ENCODE measurements around the gene PRTG. TPM values are rescaled to one million over a fixed set of nuclear protein-coding genes. Genes with fewer than 3 reads are reported as not detected.
A peak's percentile ranks its signal among the peaks of the same experiment; 100 is the strongest.

PRTG gene
- total and polyA plus RNA-seq, 2 experiments from 2014 or later, result 0.63 to 3.4 TPM

DNA sequence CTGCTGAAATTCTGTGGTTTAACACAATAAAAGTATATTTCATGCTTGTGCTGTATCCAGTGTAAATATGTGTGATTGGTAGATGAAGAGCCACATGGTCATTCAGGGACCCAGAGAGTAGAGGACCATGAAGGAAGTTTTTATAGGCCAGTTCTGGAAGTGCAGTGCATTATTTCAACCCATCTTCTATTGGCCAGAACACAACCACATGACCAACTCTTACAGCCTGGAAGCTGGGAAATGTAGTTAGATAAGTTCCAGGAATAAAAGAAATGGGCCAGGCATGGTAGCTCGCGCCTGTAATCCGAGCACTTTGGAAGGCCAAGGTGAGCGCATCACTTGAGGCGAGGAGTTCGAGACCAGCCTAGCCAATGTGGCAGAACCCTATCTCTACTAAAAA lies 21.4 kb upstream of the PRTG start:
- Histone ChIP-seq H4K20me1 (replicated peaks; ENCODE audit: insufficient read depth) (no peaks in the 10 kb centered on the region), H3K9me2 (ENCODE audit: insufficient read depth) (no peaks in the 10 kb centered on the region), H2AFZ (no peak overlapping the region), H3K4me1 (ENCODE audit: insufficient read depth) (no peaks in the 10 kb centered on the region), H3K79me2 (replicated peaks; ENCODE audit: insufficient read depth) (no peaks in the 10 kb centered on the region), H3K4me2 (no peak overlapping the region), H3F3A (replicated peaks; ENCODE audit: low read depth) (no peaks in the 10 kb centered on the region), H3K36me3 (ENCODE audit: insufficient read depth) (no peaks in the 10 kb centered on the region), H3K4me3 (no peak overlapping the region), H3K27me3 (ENCODE audit: insufficient read depth) (no peaks in the 10 kb centered on the region), H3K27ac (ENCODE audit: low read depth) (no peak overlapping the region)
- no peak overlapping the region for H3K4me3 Mint-ChIP-seq
- ATAC-seq (peak; percentile 73), DNase-seq (ENCODE audit: low spot score) (peak; percentile 41)
- peaks cover 3% of the 10 kb centered on the region for H3K27me3 Mint-ChIP-seq (ENCODE audit: insufficient read depth, low read depth, poor library complexity)
- H3K4me1 Mint-ChIP-seq, result peaks cover 6% of the 10 kb centered on the region; the same call in 2 of the 3 replicates
- TF ChIP-seq, protein P1, sequence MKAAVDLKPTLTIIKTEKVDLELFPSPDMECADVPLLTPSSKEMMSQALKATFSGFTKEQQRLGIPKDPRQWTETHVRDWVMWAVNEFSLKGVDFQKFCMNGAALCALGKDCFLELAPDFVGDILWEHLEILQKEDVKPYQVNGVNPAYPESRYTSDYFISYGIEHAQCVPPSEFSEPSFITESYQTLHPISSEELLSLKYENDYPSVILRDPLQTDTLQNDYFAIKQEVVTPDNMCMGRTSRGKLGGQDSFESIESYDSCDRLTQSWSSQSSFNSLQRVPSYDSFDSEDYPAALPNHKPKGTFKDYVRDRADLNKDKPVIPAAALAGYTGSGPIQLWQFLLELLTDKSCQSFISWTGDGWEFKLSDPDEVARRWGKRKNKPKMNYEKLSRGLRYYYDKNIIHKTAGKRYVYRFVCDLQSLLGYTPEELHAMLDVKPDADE (IDR thresholded peaks at IDR 0.05), result no peak
- TF ChIP-seq EZH2 (IDR thresholded peaks at IDR 0.05; ENCODE audit: low read depth, unreplicated experiment), result no peak
- TF ChIP-seq POLR2AphosphoS5 (IDR thresholded peaks at IDR 0.05; ENCODE audit: low read depth), result no peak
- TF ChIP-seq JUNB (IDR thresholded peaks at IDR 0.05; ENCODE audit: unreplicated experiment), result no peak
- no peak for TF ChIP-seq STAT1 (IDR thresholded peaks at IDR 0.05; ENCODE audit: unreplicated experiment)
- TF ChIP-seq, protein P2, sequence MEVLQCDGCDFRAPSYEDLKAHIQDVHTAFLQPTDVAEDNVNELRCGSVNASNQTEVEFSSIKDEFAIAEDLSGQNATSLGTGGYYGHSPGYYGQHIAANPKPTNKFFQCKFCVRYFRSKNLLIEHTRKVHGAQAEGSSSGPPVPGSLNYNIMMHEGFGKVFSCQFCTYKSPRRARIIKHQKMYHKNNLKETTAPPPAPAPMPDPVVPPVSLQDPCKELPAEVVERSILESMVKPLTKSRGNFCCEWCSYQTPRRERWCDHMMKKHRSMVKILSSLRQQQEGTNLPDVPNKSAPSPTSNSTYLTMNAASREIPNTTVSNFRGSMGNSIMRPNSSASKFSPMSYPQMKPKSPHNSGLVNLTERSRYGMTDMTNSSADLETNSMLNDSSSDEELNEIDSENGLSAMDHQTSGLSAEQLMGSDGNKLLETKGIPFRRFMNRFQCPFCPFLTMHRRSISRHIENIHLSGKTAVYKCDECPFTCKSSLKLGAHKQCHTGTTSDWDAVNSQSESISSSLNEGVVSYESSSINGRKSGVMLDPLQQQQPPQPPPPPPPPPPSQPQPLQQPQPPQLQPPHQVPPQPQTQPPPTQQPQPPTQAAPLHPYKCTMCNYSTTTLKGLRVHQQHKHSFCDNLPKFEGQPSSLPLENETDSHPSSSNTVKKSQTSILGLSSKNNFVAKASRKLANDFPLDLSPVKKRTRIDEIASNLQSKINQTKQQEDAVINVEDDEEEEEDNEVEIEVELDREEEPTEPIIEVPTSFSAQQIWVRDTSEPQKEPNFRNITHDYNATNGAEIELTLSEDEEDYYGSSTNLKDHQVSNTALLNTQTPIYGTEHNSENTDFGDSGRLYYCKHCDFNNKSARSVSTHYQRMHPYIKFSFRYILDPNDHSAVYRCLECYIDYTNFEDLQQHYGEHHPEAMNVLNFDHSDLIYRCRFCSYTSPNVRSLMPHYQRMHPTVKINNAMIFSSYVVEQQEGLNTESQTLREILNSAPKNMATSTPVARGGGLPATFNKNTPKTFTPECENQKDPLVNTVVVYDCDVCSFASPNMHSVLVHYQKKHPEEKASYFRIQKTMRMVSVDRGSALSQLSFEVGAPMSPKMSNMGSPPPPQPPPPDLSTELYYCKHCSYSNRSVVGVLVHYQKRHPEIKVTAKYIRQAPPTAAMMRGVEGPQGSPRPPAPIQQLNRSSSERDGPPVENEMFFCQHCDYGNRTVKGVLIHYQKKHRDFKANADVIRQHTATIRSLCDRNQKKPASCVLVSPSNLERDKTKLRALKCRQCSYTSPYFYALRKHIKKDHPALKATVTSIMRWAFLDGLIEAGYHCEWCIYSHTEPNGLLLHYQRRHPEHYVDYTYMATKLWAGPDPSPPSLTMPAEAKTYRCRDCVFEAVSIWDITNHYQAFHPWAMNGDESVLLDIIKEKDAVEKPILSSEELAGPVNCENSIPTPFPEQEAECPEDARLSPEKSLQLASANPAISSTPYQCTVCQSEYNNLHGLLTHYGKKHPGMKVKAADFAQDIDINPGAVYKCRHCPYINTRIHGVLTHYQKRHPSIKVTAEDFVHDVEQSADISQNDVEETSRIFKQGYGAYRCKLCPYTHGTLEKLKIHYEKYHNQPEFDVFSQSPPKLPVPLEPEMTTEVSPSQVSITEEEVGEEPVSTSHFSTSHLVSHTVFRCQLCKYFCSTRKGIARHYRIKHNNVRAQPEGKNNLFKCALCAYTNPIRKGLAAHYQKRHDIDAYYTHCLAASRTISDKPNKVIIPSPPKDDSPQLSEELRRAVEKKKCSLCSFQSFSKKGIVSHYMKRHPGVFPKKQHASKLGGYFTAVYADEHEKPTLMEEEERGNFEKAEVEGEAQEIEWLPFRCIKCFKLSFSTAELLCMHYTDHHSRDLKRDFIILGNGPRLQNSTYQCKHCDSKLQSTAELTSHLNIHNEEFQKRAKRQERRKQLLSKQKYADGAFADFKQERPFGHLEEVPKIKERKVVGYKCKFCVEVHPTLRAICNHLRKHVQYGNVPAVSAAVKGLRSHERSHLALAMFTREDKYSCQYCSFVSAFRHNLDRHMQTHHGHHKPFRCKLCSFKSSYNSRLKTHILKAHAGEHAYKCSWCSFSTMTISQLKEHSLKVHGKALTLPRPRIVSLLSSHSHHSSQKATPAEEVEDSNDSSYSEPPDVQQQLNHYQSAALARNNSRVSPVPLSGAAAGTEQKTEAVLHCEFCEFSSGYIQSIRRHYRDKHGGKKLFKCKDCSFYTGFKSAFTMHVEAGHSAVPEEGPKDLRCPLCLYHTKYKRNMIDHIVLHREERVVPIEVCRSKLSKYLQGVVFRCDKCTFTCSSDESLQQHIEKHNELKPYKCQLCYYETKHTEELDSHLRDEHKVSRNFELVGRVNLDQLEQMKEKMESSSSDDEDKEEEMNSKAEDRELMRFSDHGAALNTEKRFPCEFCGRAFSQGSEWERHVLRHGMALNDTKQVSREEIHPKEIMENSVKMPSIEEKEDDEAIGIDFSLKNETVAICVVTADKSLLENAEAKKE (CRISPR knock-in tag; IDR thresholded peaks at IDR 0.05), result no peak
- TF ChIP-seq, protein P3, sequence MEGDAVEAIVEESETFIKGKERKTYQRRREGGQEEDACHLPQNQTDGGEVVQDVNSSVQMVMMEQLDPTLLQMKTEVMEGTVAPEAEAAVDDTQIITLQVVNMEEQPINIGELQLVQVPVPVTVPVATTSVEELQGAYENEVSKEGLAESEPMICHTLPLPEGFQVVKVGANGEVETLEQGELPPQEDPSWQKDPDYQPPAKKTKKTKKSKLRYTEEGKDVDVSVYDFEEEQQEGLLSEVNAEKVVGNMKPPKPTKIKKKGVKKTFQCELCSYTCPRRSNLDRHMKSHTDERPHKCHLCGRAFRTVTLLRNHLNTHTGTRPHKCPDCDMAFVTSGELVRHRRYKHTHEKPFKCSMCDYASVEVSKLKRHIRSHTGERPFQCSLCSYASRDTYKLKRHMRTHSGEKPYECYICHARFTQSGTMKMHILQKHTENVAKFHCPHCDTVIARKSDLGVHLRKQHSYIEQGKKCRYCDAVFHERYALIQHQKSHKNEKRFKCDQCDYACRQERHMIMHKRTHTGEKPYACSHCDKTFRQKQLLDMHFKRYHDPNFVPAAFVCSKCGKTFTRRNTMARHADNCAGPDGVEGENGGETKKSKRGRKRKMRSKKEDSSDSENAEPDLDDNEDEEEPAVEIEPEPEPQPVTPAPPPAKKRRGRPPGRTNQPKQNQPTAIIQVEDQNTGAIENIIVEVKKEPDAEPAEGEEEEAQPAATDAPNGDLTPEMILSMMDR (conservative IDR thresholded peaks at IDR 0.05; ENCODE audit: low read depth in 2 of 2), result no peak
- TF ChIP-seq EZH2phosphoT487 (IDR thresholded peaks at IDR 0.05; ENCODE audit: unreplicated experiment), result no peak
- TF ChIP-seq ZNF331 (CRISPR knock-in tag; IDR thresholded peaks at IDR 0.05; ENCODE audit: low read depth), result no peak
- TF ChIP-seq, protein P4, sequence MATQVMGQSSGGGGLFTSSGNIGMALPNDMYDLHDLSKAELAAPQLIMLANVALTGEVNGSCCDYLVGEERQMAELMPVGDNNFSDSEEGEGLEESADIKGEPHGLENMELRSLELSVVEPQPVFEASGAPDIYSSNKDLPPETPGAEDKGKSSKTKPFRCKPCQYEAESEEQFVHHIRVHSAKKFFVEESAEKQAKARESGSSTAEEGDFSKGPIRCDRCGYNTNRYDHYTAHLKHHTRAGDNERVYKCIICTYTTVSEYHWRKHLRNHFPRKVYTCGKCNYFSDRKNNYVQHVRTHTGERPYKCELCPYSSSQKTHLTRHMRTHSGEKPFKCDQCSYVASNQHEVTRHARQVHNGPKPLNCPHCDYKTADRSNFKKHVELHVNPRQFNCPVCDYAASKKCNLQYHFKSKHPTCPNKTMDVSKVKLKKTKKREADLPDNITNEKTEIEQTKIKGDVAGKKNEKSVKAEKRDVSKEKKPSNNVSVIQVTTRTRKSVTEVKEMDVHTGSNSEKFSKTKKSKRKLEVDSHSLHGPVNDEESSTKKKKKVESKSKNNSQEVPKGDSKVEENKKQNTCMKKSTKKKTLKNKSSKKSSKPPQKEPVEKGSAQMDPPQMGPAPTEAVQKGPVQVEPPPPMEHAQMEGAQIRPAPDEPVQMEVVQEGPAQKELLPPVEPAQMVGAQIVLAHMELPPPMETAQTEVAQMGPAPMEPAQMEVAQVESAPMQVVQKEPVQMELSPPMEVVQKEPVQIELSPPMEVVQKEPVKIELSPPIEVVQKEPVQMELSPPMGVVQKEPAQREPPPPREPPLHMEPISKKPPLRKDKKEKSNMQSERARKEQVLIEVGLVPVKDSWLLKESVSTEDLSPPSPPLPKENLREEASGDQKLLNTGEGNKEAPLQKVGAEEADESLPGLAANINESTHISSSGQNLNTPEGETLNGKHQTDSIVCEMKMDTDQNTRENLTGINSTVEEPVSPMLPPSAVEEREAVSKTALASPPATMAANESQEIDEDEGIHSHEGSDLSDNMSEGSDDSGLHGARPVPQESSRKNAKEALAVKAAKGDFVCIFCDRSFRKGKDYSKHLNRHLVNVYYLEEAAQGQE (IDR thresholded peaks at IDR 0.05; ENCODE audit: unreplicated experiment), result no peak
- TF ChIP-seq NANOG (IDR thresholded peaks at IDR 0.05; ENCODE audit: borderline replicate concordance), result no peak
- no peak for TF ChIP-seq CREB1 (CRISPR knock-in tag; IDR thresholded peaks at IDR 0.05; ENCODE audit: low read depth)
- no peak for TF ChIP-seq ZNF114 (CRISPR knock-in tag; IDR thresholded peaks at IDR 0.05)
- no peaks in the 10 kb centered on the region for H3K36me3 Mint-ChIP-seq (ENCODE audit: low read depth)
- no peaks in the 10 kb centered on the region for H3K9me3 Mint-ChIP-seq
- H3K27ac Mint-ChIP-seq, result no peak overlapping the region

All from GM23338 (cell line).